Left ventricle myocardium inferior (tissue), 1 donor: ENCODE measurements around the gene LSM3. TPM values are rescaled to one million over a fixed set of nuclear protein-coding genes. Genes with fewer than 3 reads are reported as not detected.

Experiments
- DNase-seq: peaks from one replicate; pipeline ENCODE4 v3.0.0-alpha.2; 2020
- H3K27ac ChIP-seq: fragments of 200-600 bp; replicated peaks from 2 replicates; pipeline ENCODE4 v1.8.0; 2021
- H3K27me3 ChIP-seq: fragments of 200-600 bp; 2 replicates; pipeline ENCODE4 v1.8.0; 2021; ENCODE audit warnings: low read depth
- H3K36me3 ChIP-seq: fragments of 200-600 bp; 2 replicates; pipeline ENCODE4 v1.8.0; 2021
- H3K4me1 ChIP-seq: fragments of 200-600 bp; 2 replicates; pipeline ENCODE4 v1.8.0; 2021
- H3K4me3 ChIP-seq: fragments of 200-600 bp; 2 replicates; pipeline ENCODE4 v1.8.0; 2021; ENCODE audit warnings: mild to moderate bottlenecking, moderate library complexity
- H3K9me3 ChIP-seq: fragments of 200-600 bp; replicated peaks from 2 replicates; pipeline ENCODE4 v1.8.0; 2021
- intact Hi-C: fragments of 100-400 bp; cut with micrococcal nuclease; formaldehyde crosslinking; loops from one replicate; pipeline ENCODE4 v1.11.0; 2022
- total RNA-seq: library from RNA; stranded (reverse); fragmentation: NEBNext Ultra II Directional; extraction: Animal tissue kit (Norgen Biotek cat#: 25700); gene quantifications from one replicate; pipeline ENCODE4 v1.2.1, GENCODE V29; 2021
- TF ChIP-seq, protein P1 (sequence below): fragments of 200-600 bp; IDR thresholded peaks from 2 replicates; pipeline ENCODE4 v1.8.0; 2021; ENCODE audit warnings: antibody characterized with exemption, mild to moderate bottlenecking, borderline replicate concordance
- donor health status: DM: no; HTN: yes; CAD: no; lungs with severe emphysema.

LSM3 gene
- total RNA-seq, 1 donor from 2014 or later, result 16.8 TPM

- H3K9me3 ChIP-seq, result no peaks in the 10 kb centered on the region
- H3K4me1 ChIP-seq, result no peaks in the 10 kb centered on the region
- no peak overlapping the region for H3K27ac ChIP-seq
- TF ChIP-seq, protein P1, sequence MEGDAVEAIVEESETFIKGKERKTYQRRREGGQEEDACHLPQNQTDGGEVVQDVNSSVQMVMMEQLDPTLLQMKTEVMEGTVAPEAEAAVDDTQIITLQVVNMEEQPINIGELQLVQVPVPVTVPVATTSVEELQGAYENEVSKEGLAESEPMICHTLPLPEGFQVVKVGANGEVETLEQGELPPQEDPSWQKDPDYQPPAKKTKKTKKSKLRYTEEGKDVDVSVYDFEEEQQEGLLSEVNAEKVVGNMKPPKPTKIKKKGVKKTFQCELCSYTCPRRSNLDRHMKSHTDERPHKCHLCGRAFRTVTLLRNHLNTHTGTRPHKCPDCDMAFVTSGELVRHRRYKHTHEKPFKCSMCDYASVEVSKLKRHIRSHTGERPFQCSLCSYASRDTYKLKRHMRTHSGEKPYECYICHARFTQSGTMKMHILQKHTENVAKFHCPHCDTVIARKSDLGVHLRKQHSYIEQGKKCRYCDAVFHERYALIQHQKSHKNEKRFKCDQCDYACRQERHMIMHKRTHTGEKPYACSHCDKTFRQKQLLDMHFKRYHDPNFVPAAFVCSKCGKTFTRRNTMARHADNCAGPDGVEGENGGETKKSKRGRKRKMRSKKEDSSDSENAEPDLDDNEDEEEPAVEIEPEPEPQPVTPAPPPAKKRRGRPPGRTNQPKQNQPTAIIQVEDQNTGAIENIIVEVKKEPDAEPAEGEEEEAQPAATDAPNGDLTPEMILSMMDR, result no peak
- peaks cover 52% of the 10 kb centered on the region for H3K27me3 ChIP-seq
- intact Hi-C loops, result no loop called here
- no peak for DNase-seq
- no peak overlapping the region for H3K4me3 ChIP-seq
- no peaks in the 10 kb centered on the region for H3K36me3 ChIP-seq
Measured at GRCh38 chr3:14210843-14211594, 32.4 kb downstream of the LSM3 start.

- TF ChIP-seq, protein P1, result no peak
- intact Hi-C loops, result no loop called here
Measured at GRCh38 chr3:14211621-14212020, 33.0 kb downstream of the LSM3 start.

DNA sequence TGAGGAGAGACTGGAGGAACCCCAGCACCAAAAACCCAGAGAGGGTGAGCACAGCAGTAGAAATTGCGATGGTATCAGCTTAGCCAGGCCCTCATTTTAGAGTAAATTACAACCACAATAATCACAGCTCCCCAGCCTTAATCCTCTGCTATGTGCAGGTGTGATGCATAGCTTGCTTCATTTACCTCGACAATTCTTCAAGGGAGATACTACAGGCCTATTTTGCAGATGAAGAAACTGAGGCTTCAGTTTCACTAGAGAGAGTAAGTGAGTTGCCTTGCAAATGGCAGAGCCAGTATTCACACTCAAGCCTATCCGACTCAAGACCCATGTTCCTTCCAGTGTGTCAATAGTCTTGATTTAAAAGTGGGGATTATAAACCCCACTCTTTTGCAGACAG lies 33.4 kb downstream of the LSM3 start:
- Histone ChIP-seq H3K4me3 (no peak overlapping the region), H3K27me3 (peaks cover 60% of the 10 kb centered on the region), H3K36me3 (no peaks in the 10 kb centered on the region), H3K27ac (no peak overlapping the region), H3K4me1 (no peaks in the 10 kb centered on the region), H3K9me3 (no peaks in the 10 kb centered on the region)
- TF ChIP-seq, protein P1, result no peak
- intact Hi-C loops, result no loop called here
- DNase-seq, result no peak

More at GRCh38 chr3:14211621-14212020, 33.0 kb downstream of the LSM3 start:
- peaks cover 56% of the 10 kb centered on the region for H3K27me3 ChIP-seq
- DNase-seq, result no peak
- H3K27ac ChIP-seq, result no peak overlapping the region
- H3K4me1 ChIP-seq, result no peaks in the 10 kb centered on the region
- no peak overlapping the region for H3K4me3 ChIP-seq
- no peaks in the 10 kb centered on the region for H3K36me3 ChIP-seq
- no peaks in the 10 kb centered on the region for H3K9me3 ChIP-seq

DNA sequence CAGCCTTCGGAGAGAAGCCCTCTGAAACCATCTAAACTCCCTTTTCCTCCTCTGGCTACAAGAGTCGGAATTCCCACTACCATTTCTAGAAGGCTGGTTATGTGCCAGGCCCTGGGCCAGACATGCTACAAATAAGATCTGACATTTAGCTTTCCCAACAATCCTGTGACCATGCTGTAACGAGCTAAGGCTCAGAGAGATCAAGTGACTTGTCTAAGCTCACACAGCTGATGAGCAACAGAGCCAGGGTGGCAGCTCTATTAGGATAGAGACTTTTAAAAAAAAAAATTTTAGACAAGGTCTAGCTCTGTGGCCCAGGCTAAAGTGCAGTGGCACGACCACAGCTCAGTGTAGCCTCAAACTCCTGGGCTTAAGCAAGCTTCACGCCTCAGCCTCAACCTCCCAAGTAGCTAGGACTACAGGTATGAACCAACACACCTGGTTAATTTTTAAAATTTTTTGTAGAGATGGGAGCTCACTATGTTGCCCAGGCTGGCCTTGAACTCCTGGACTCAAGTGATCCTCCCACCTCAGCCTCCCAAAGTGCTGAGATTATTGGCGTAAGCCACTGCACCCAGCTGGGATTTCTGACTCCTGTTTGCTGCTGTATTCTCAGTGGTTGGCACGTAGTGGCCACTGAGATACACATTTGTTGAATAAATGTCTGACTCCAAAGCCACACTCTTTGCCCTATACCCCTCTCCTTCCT lies 34.6 kb downstream of the LSM3 start:
- no peaks in the 10 kb centered on the region for H3K4me1 ChIP-seq
- intact Hi-C loops, result no loop called here
- no peak for DNase-seq
- TF ChIP-seq, protein P1, result no peak
- no peaks in the 10 kb centered on the region for H3K9me3 ChIP-seq
- H3K27me3 ChIP-seq, result peaks cover 72% of the 10 kb centered on the region
- H3K4me3 ChIP-seq, result no peak overlapping the region
- H3K27ac ChIP-seq, result no peak overlapping the region
- no peaks in the 10 kb centered on the region for H3K36me3 ChIP-seq

DNA sequence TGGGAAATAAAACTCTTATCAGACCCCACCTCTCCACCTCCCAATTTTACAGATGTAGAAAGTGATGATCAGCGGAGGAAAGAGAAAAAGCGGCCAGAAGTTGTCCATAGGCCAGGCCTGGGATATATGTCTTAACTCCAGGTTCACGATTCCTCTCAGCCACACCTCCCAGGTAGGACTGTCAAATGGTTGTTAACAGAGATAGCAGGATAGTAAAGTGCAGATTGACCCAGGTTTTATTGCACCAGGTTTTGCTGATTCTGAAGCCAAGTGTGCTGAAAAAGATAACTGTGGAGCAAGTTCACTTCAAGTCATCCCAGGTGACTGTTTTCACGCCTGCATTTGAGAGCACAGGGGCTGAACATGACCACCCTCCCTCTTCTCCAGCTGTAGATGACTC lies 36.1 kb downstream of the LSM3 start:
- Histone ChIP-seq H3K36me3 (no peaks in the 10 kb centered on the region), H3K9me3 (peaks cover 6% of the 10 kb centered on the region), H3K4me1 (no peaks in the 10 kb centered on the region), H3K4me3 (no peak overlapping the region), H3K27ac (no peak overlapping the region), H3K27me3 (peaks cover 72% of the 10 kb centered on the region)
- DNase-seq, result no peak
- intact Hi-C loops, result no loop called here
- TF ChIP-seq, protein P1, result no peak
